GM23248 (cell line): ENCODE measurements around the gene ADPRM.

Experiments used
- EZH2 ChIP-seq: fragments of 200-600 bp; sonication (generic); IDR thresholded peaks from 2 replicates; pipeline ENCODE4 v1.6.1; 2018; ENCODE audit warnings: antibody characterized with exemption, mild to moderate bottlenecking; ENCODE audit not compliant: insufficient read depth, poor library complexity, severe bottlenecking
- EZH2phosphoT487 ChIP-seq: fragments of 200-600 bp; sonication (generic); IDR thresholded peaks from 2 replicates; pipeline ENCODE4 v1.6.1; 2018; ENCODE audit warnings: antibody characterized with exemption, moderate library complexity, mild to moderate bottlenecking, low read depth; ENCODE audit not compliant: insufficient read depth

- TF ChIP-seq EZH2: no peak
- TF ChIP-seq EZH2phosphoT487: no peak
Observed at GRCh38 chr17:10726196-10726595, 28.8 kb downstream of the ADPRM start.
